Bronchial epithelial cell (primary cell): Measurements from ENCODE around the gene SLC16A11. TPM values are rescaled to one million over a fixed set of nuclear protein-coding genes. Genes with fewer than 3 reads are reported as not detected.
A peak's percentile ranks its signal among the peaks of the same experiment; 100 is the strongest.

Source experiments
- DNase-seq: peaks from one replicate; pipeline ENCODE4 v3.0.0-alpha.2; 2010; ENCODE audit warnings: low read depth
- FAIRE-seq: peaks from 2 replicates; lab custom pipeline; 2011; peaks lifted over from hg19 to GRCh38; lab: Jason Lieb, UNC
- H3K27me3 ChIP-seq: 2 replicates; pipeline ENCODE4 v1.5.1; 2011; ENCODE audit warnings: low read length; ENCODE audit not compliant: control insufficient read depth, insufficient read depth
- H3K36me3 ChIP-seq: 2 replicates; pipeline ENCODE4 v1.5.1; 2011; ENCODE audit warnings: low read length; ENCODE audit not compliant: control insufficient read depth, insufficient read depth
- H3K4me3 ChIP-seq: 2 replicates; pipeline ENCODE4 v1.5.1; 2011; ENCODE audit warnings: mild to moderate bottlenecking, low read depth, low read length, control low read depth
- total RNA-seq: library from RNA; depleted of rRNA; stranded (reverse); fragments of >200 nt; gene quantifications from 2 replicates; pipeline ENCODE4 v1.2.1, GENCODE V29; 2014
- TF ChIP-seq, protein P1 (sequence below): IDR thresholded peaks from 2 replicates; pipeline ENCODE4 v1.5.1; 2011; ENCODE audit warnings: mild to moderate bottlenecking, moderate library complexity, low read length, control low read depth, inconsistent platforms; ENCODE audit not compliant: insufficient read depth, severe bottlenecking

Gene SLC16A11
- total RNA-seq, 1 donor from 2014 or later: not detected

DNA sequence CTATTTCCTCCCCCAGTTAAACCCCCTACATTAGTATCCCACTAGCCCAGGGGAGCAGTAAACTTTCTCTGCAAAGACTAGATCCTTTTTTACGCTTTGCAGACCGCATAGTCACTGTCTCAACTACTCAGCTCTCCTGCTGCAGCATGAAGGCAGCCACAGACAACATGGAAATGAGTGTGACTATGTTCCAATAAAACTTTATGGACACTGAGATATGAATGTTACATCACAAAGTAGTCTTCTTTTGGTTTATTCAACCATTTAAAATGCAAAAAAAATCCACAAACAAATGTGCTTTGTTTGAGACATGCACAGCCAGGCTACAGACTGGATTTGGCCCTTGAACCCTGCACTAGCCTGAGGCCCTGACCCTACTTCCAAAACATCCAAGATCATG is 33.4 kb downstream of the SLC16A11 start:
- H3K4me3 ChIP-seq: no peak overlapping the region
- TF ChIP-seq, protein P1, sequence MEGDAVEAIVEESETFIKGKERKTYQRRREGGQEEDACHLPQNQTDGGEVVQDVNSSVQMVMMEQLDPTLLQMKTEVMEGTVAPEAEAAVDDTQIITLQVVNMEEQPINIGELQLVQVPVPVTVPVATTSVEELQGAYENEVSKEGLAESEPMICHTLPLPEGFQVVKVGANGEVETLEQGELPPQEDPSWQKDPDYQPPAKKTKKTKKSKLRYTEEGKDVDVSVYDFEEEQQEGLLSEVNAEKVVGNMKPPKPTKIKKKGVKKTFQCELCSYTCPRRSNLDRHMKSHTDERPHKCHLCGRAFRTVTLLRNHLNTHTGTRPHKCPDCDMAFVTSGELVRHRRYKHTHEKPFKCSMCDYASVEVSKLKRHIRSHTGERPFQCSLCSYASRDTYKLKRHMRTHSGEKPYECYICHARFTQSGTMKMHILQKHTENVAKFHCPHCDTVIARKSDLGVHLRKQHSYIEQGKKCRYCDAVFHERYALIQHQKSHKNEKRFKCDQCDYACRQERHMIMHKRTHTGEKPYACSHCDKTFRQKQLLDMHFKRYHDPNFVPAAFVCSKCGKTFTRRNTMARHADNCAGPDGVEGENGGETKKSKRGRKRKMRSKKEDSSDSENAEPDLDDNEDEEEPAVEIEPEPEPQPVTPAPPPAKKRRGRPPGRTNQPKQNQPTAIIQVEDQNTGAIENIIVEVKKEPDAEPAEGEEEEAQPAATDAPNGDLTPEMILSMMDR: no peak
- H3K27me3 ChIP-seq: no peaks in the 10 kb centered on the region
- FAIRE-seq (no peak), DNase-seq (no peak)
- H3K36me3 ChIP-seq: peaks cover 7% of the 10 kb centered on the region

DNA sequence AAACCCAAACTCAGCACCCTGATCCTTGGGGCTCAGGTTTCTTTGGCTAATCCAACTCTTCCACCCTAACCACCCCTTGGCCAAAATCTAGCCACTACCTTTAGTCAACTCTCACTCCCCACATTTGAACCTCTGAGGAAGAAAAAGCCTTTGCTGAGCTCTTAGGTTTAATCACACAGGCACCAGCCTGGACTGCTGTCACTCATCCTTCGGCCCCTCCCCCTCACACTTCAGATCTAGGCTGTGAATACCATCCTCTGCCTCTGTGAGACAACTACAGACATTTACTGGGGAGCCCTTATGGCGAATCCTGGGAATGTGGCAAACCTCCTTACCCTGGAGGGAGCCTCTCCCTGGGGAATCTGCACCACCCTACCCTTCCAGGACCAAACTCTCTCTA is 36.7 kb downstream of the SLC16A11 start:
- Histone ChIP-seq H3K4me3 (no peak overlapping the region), H3K27me3 (no peaks in the 10 kb centered on the region), H3K36me3 (peaks cover 10% of the 10 kb centered on the region)
- TF ChIP-seq, protein P1: no peak
- FAIRE-seq (peak; percentile 58), DNase-seq (no peak)

DNA sequence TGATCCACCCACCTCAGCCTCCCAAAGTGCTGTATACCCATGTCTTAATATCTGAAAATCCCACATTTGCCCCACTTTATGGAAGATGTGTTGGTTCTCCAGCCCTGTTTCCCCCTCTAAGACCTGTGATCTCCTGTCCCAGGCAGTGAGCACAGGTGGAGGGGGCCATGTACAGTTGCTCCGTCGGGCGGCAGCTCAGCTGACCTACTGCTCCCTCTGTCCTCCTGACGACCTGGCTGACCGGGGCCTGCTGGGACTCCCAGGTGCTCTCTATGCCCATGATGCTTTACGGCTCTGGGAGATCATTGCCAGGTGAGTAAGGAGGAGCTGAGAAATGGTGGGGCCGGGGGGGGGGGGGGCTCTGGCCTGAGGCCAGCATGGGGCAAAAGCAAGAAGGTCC is 38.2 kb downstream of the SLC16A11 start:
- no peaks in the 10 kb centered on the region for H3K27me3 ChIP-seq
- TF ChIP-seq, protein P1: no peak
- peaks cover 11% of the 10 kb centered on the region for H3K36me3 ChIP-seq
- FAIRE-seq (no peak), DNase-seq (no peak)
- no peak overlapping the region for H3K4me3 ChIP-seq

DNA sequence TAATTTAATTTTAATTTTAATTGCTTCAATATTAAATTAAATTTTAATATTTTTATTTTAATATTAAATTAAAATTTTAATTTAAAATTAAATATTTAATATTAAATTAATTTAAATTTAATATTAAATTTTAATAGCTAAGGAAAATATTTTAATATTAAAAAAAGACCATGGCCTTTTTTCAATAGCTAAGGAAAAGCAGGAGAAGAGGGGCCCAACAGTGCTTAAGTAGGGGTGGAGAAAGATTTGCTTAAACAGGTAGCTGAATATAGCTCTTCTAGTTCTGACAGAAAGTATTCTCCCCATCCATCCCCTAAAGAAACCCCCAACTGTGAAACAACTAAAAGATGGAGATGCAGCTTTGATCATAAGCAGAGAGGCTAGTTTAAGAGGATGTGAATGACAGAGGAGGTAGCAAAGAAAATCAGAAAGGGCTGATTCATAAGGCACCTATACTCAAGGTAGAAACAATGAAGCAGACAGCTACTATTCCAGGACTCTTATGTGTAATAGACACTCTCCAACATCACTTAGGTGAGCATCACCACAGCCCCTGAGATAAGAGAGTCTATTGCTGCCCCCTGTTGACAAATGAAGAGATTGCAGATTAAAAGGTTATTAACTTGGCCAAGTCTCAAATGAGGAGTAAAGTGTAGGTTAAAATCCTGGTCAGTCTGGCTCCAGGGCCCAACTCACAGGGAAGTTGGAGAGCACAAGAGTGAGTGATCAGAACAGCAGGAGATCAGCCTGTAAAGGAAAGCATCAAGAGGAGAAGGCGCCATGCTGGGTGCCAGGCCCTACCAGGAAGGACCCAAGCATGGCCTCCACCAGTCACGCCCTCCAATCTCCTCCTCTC is 39.3 kb downstream of the SLC16A11 start:
- TF ChIP-seq, protein P1: peak; percentile 61
- Histone ChIP-seq H3K27me3 (no peaks in the 10 kb centered on the region), H3K4me3 (no peak overlapping the region), H3K36me3 (peaks cover 15% of the 10 kb centered on the region)
- no peak for FAIRE-seq
- peak; percentile 61 for DNase-seq

DNA sequence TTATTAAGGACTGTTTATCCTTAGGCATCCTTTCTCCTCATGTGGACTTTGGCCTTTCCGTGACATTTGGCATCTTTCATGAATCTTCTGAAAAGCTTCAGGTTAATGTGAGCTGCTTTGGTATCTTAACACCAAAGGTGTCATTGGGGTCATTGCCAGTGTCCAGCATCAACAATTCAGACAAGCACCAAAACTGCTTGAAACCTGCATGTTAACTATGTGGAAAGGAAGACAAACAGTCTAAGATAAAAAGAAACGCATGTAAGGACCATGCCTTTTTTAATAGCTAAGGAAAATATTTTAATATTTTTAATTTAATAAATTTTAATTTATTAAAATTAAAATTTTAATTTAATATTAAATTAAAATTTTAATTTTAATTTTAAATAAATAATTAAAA is 40.1 kb downstream of the SLC16A11 start:
- Histone ChIP-seq H3K27me3 (no peaks in the 10 kb centered on the region), H3K36me3 (peaks cover 18% of the 10 kb centered on the region), H3K4me3 (no peak overlapping the region)
- TF ChIP-seq, protein P1: no peak
- DNase-seq (no peak), FAIRE-seq (no peak)
